Naive thymus-derived CD4-positive, alpha-beta T cell (primary cell): ENCODE data around the gene ADRA2C. TPM values are rescaled to one million over a fixed set of nuclear protein-coding genes. Genes with fewer than 3 reads are reported as not detected.

ENCODE experiments used
- ATAC-seq: fragments of 150-1000 bp; cut with Tn5 transposase; 2 replicates; pipeline ENCODE4 v1.10.0; 2021; ENCODE audit warnings: mild to moderate bottlenecking, moderate library complexity
- CTCF ChIA-PET: fragments of 350-600 bp; sonication (Branson Sonifier 250); formaldehyde crosslinking; loops from one replicate; lab custom pipeline; 2021; ENCODE audit warnings: antibody characterized with exemption; lab: Charles Lee
- POLR2A ChIA-PET: fragments of 350-600 bp; sonication (Branson Sonifier 250); formaldehyde crosslinking; loops from one replicate; lab custom pipeline; 2021; ENCODE audit warnings: antibody characterized with exemption, inconsistent platforms; lab: Charles Lee
- DNase-seq, 9 donors: peaks; one replicate each; pipeline versions ENCODE4 v3.0.0 to v3.0.0-alpha.2; 2020 to 2022; ENCODE audit warnings: mixed read lengths in 1 of 9
- H3K27ac ChIP-seq: one replicate; pipeline ENCODE4 v1.7.0; 2013; ENCODE audit warnings: mild to moderate bottlenecking, low read depth, low read length, moderate library complexity
- H3K27me3 ChIP-seq, 2 donors: one replicate each; pipeline ENCODE4 v1.7.0; 2013; ENCODE audit warnings: low read length in 2 of 2, mild to moderate bottlenecking in 2 of 2, moderate library complexity in 2 of 2; ENCODE audit not compliant: control insufficient read depth in 2 of 2, insufficient read depth in 2 of 2
- H3K36me3 ChIP-seq, 3 experiments: 1 replicate in 2 of 3; 2 replicates in 1 of 3; pipeline ENCODE4 v1.7.0; 2013; ENCODE audit warnings: low read length in 3 of 3, mild to moderate bottlenecking in 3 of 3, moderate library complexity in 1 of 3; ENCODE audit not compliant: insufficient read depth in 3 of 3, control insufficient read depth in 2 of 3
- H3K4me1 ChIP-seq, 2 donors: one replicate each; pipeline ENCODE4 v1.7.0; 2013; ENCODE audit warnings: low read length in 2 of 2, mild to moderate bottlenecking in 2 of 2, moderate library complexity in 1 of 2; ENCODE audit not compliant: control insufficient read depth in 2 of 2, insufficient read depth in 2 of 2
- H3K4me3 ChIP-seq: 2 replicates; pipeline ENCODE4 v1.7.0; 2013; ENCODE audit warnings: mild to moderate bottlenecking, low read length
- H3K9me3 ChIP-seq, 3 experiments: 1 replicate in 2 of 3; 2 replicates in 1 of 3; pipeline ENCODE4 v1.7.0; 2013; ENCODE audit warnings: low read length in 3 of 3; ENCODE audit not compliant: control insufficient read depth in 2 of 3
- H3K27ac Mint-ChIP-seq, 9 donors: one replicate each; pipeline ENCODE4 v1.8.0; 2020 to 2022; ENCODE audit warnings: mixed read lengths in 9 of 9, mild to moderate bottlenecking in 8 of 9, moderate library complexity in 5 of 9, inconsistent platforms in 2 of 9
- H3K27me3 Mint-ChIP-seq, 5 donors: one replicate each; pipeline ENCODE4 v1.8.0; 2021 to 2022; ENCODE audit warnings: mixed read lengths in 5 of 5, mild to moderate bottlenecking in 1 of 5
- H3K36me3 Mint-ChIP-seq, 5 donors: one replicate each; pipeline ENCODE4 v1.8.0; 2020 to 2022; ENCODE audit warnings: mixed read lengths in 5 of 5, mild to moderate bottlenecking in 3 of 5, inconsistent platforms in 1 of 5
- H3K4me1 Mint-ChIP-seq, 7 donors: one replicate each; pipeline ENCODE4 v1.8.0; 2020 to 2022; ENCODE audit warnings: mixed read lengths in 7 of 7, mild to moderate bottlenecking in 3 of 7, inconsistent platforms in 1 of 7
- H3K4me3 Mint-ChIP-seq, 10 donors: one replicate each; pipeline ENCODE4 v1.8.0; 2020 to 2022; ENCODE audit warnings: mild to moderate bottlenecking in 10 of 10, mixed read lengths in 10 of 10, moderate library complexity in 6 of 10, inconsistent platforms in 2 of 10
- H3K9me3 Mint-ChIP-seq, 11 donors: one replicate each; pipeline ENCODE4 v1.8.0; 2020 to 2022; ENCODE audit warnings: mixed read lengths in 11 of 11, mild to moderate bottlenecking in 4 of 11, inconsistent platforms in 1 of 11, moderate library complexity in 1 of 11
- intact Hi-C, 2 donors: fragments of 100-400 bp; cut with micrococcal nuclease; formaldehyde crosslinking; loops; one replicate each; pipeline ENCODE4 v1.15.1; 2023
- polyA plus RNA-seq, 2 donors: library from polyadenylated mRNA; unstranded; fragments of 300-500 nt; fragmentation: Illumina TruSeq; gene quantifications; one replicate each; pipeline ENCODE4 v1.2.3, GENCODE V29; 2021
- total RNA-seq, 6 experiments: library from RNA in 5 of 6; stranded (reverse) in 5 of 6; gene quantifications; 1 replicate in 5 of 6; 2 replicates in 1 of 6; pipeline ENCODE4 v1.2.3 and lab custom pipeline; 2021 to 2026

ADRA2C gene
- total and polyA plus RNA-seq, 7 experiments from 2014 or later = not detected

GRCh38 chr4:3803475-3803847 is 37.3 kb downstream of the ADRA2C start:
- Mint-ChIP-seq H3K27ac (no peak overlapping the region), H3K36me3 (no peaks in the 10 kb centered on the region), H3K27me3 (peaks cover 0 to 53% (median 16%) of the 10 kb centered on the region in 5 donors), H3K9me3 (peaks cover 0 to 4% (median 0%) of the 10 kb centered on the region in 11 donors), H3K4me3 (no peak overlapping the region), H3K4me1 (peaks cover 0 to 2% (median 0%) of the 10 kb centered on the region in 7 donors)
- Histone ChIP-seq H3K4me1 (no peaks in the 10 kb centered on the region), H3K36me3 (no peaks in the 10 kb centered on the region), H3K9me3 (no peaks in the 10 kb centered on the region), H3K27me3 (peaks cover 0 to 3% of the 10 kb centered on the region in 2 donors), H3K4me3 (no peak overlapping the region), H3K27ac (no peak overlapping the region)
- intact Hi-C loops = no loop called here
- DNase-seq = no peak
- ATAC-seq = no peak
- CTCF ChIA-PET = no interaction called here
- POLR2A ChIA-PET = no interaction called here

GRCh38 chr4:3803946-3804345 is 37.8 kb downstream of the ADRA2C start:
- H3K36me3 ChIP-seq = no peaks in the 10 kb centered on the region
- H3K9me3 Mint-ChIP-seq = peaks cover 0 to 4% (median 0%) of the 10 kb centered on the region in 11 donors
- ChIA-PET POLR2A (no interaction called here), CTCF (no interaction called here)
- H3K4me1 Mint-ChIP-seq = peaks cover 0 to 2% (median 0%) of the 10 kb centered on the region in 7 donors
- H3K27me3 ChIP-seq = peaks cover 0 to 3% of the 10 kb centered on the region in 2 donors
- no peaks in the 10 kb centered on the region for H3K4me1 ChIP-seq
- H3K36me3 Mint-ChIP-seq = no peaks in the 10 kb centered on the region
- DNase-seq (no peak), ATAC-seq (no peak)
- H3K4me3 ChIP-seq = no peak overlapping the region
- no peak overlapping the region for H3K27ac Mint-ChIP-seq
- no peak overlapping the region for H3K4me3 Mint-ChIP-seq
- H3K9me3 ChIP-seq = no peaks in the 10 kb centered on the region
- intact Hi-C loops = no loop called here
- no peak overlapping the region for H3K27ac ChIP-seq
- peaks cover 0 to 53% (median 21%) of the 10 kb centered on the region in 5 donors for H3K27me3 Mint-ChIP-seq

- Mint-ChIP-seq H3K4me1 (peaks cover 0 to 2% (median 0%) of the 10 kb centered on the region in 7 donors), H3K36me3 (no peaks in the 10 kb centered on the region), H3K27ac (no peak overlapping the region), H3K27me3 (peaks cover 0 to 53% (median 24%) of the 10 kb centered on the region in 5 donors), H3K4me3 (no peak overlapping the region), H3K9me3 (peaks cover 0 to 3% (median 0%) of the 10 kb centered on the region in 11 donors)
- ATAC-seq = no peak
- intact Hi-C loops = no loop called here
- Histone ChIP-seq H3K27me3 (peaks cover 0 to 3% of the 10 kb centered on the region in 2 donors), H3K9me3 (no peaks in the 10 kb centered on the region), H3K36me3 (no peaks in the 10 kb centered on the region), H3K4me1 (no peaks in the 10 kb centered on the region), H3K27ac (no peak overlapping the region), H3K4me3 (no peak overlapping the region)
- ChIA-PET POLR2A (no interaction called here), CTCF (no interaction called here)
- no peak for DNase-seq
Observed at GRCh38 chr4:3805026-3805425, 38.8 kb downstream of the ADRA2C start.

GRCh38 chr4:3805731-3806130 is 39.5 kb downstream of the ADRA2C start:
- Mint-ChIP-seq H3K4me1 (peaks cover 0 to 2% (median 0%) of the 10 kb centered on the region in 7 donors), H3K27me3 (peaks cover 0 to 47% (median 24%) of the 10 kb centered on the region in 5 donors), H3K27ac (no peak overlapping the region), H3K4me3 (no peak overlapping the region), H3K9me3 (peaks cover 0 to 3% (median 0%) of the 10 kb centered on the region in 11 donors), H3K36me3 (no peaks in the 10 kb centered on the region)
- H3K4me3 ChIP-seq = no peak overlapping the region
- CTCF ChIA-PET = no interaction called here
- no peaks in the 10 kb centered on the region for H3K36me3 ChIP-seq
- no peak for DNase-seq
- POLR2A ChIA-PET = no interaction called here
- H3K9me3 ChIP-seq = no peaks in the 10 kb centered on the region
- no peak overlapping the region for H3K27ac ChIP-seq
- no peak for ATAC-seq
- no peaks in the 10 kb centered on the region for H3K4me1 ChIP-seq
- intact Hi-C loops = no loop called here
- peaks cover 0 to 3% of the 10 kb centered on the region in 2 donors for H3K27me3 ChIP-seq

GRCh38 chr4:3807311-3807710 is 41.1 kb downstream of the ADRA2C start:
- CTCF ChIA-PET = no interaction called here
- peaks cover 0 to 3% of the 10 kb centered on the region in 2 donors for H3K27me3 ChIP-seq
- Mint-ChIP-seq H3K9me3 (peaks cover 0 to 3% (median 0%) of the 10 kb centered on the region in 11 donors), H3K27ac (no peak overlapping the region), H3K36me3 (no peaks in the 10 kb centered on the region), H3K4me1 (peaks cover 0 to 2% (median 0%) of the 10 kb centered on the region in 7 donors), H3K27me3 (peaks cover 0 to 44% (median 24%) of the 10 kb centered on the region in 5 donors), H3K4me3 (no peak overlapping the region)
- no peaks in the 10 kb centered on the region for H3K4me1 ChIP-seq
- intact Hi-C loops = no loop called here
- DNase-seq = no peak
- no peak overlapping the region for H3K4me3 ChIP-seq
- no peak overlapping the region for H3K27ac ChIP-seq
- H3K9me3 ChIP-seq = no peaks in the 10 kb centered on the region
- no peak for ATAC-seq
- POLR2A ChIA-PET = no interaction called here
- no peaks in the 10 kb centered on the region for H3K36me3 ChIP-seq

GRCh38 chr4:3807822-3808496 is 41.8 kb downstream of the ADRA2C start:
- H3K9me3 Mint-ChIP-seq = peaks cover 0 to 3% (median 0%) of the 10 kb centered on the region in 11 donors

GRCh38 chr4:3808597-3808996 is 42.4 kb downstream of the ADRA2C start:
- ChIA-PET CTCF (no interaction called here), POLR2A (no interaction called here)
- Mint-ChIP-seq H3K4me1 (peaks cover 0 to 2% (median 0%) of the 10 kb centered on the region in 7 donors), H3K36me3 (no peaks in the 10 kb centered on the region), H3K4me3 (no peak overlapping the region), H3K27ac (no peak overlapping the region), H3K27me3 (peaks cover 0 to 41% (median 24%) of the 10 kb centered on the region in 5 donors), H3K9me3 (peaks cover 0 to 3% (median 0%) of the 10 kb centered on the region in 11 donors)
- Histone ChIP-seq H3K4me1 (no peaks in the 10 kb centered on the region), H3K9me3 (no peaks in the 10 kb centered on the region), H3K4me3 (no peak overlapping the region), H3K27ac (no peak overlapping the region), H3K27me3 (peaks cover 0 to 3% of the 10 kb centered on the region in 2 donors), H3K36me3 (no peaks in the 10 kb centered on the region)
- DNase-seq = no peak
- no peak for ATAC-seq
- intact Hi-C loops = no loop called here

More at GRCh38 chr4:3807822-3808496, 41.8 kb downstream of the ADRA2C start:
- Histone ChIP-seq H3K36me3 (no peaks in the 10 kb centered on the region), H3K4me3 (no peak overlapping the region), H3K27me3 (peaks cover 0 to 3% of the 10 kb centered on the region in 2 donors), H3K27ac (no peak overlapping the region), H3K4me1 (no peaks in the 10 kb centered on the region), H3K9me3 (no peaks in the 10 kb centered on the region)
- intact Hi-C loops = no loop called here
- H3K4me3 Mint-ChIP-seq = no peak overlapping the region
- peaks cover 0 to 42% (median 24%) of the 10 kb centered on the region in 5 donors for H3K27me3 Mint-ChIP-seq
- DNase-seq (no peak), ATAC-seq (no peak)
- CTCF ChIA-PET = no interaction called here
- H3K36me3 Mint-ChIP-seq = no peaks in the 10 kb centered on the region
- POLR2A ChIA-PET = no interaction called here
- no peak overlapping the region for H3K27ac Mint-ChIP-seq
- peaks cover 0 to 2% (median 0%) of the 10 kb centered on the region in 7 donors for H3K4me1 Mint-ChIP-seq
